Activated T-cell treated with anti-CD3 and anti-CD28 coated beads, Interleukin-2, amount 50 U/mL, for 24 hours (primary cell): ENCODE data around the gene BLOC1S5.

Source experiments
- DNase-seq: peaks from one replicate; pipeline ENCODE4 v3.0.0-alpha.2; 2020
- H3K27ac Mint-ChIP-seq: 2 replicates; pipeline ENCODE4 v1.8.0; 2020; ENCODE audit warnings: mild to moderate bottlenecking, mixed read lengths
- H3K27me3 Mint-ChIP-seq: 2 replicates; pipeline ENCODE4 v1.8.0; 2020; ENCODE audit warnings: mixed read lengths
- H3K36me3 Mint-ChIP-seq: 2 replicates; pipeline ENCODE4 v1.8.0; 2020; ENCODE audit warnings: low read depth, mixed read lengths
- H3K4me1 Mint-ChIP-seq: 2 replicates; pipeline ENCODE4 v1.8.0; 2020; ENCODE audit warnings: low read depth, mixed read lengths
- H3K4me3 Mint-ChIP-seq: 2 replicates; pipeline ENCODE4 v1.8.0; 2020; ENCODE audit warnings: mild to moderate bottlenecking, moderate library complexity, mixed read lengths
- H3K9me3 Mint-ChIP-seq: 2 replicates; pipeline ENCODE4 v1.8.0; 2020; ENCODE audit warnings: mixed read lengths

BLOC1S5 gene

GRCh38 chr6:8087870-8088754 is 23.9 kb upstream of the BLOC1S5 start:
- H3K27me3 Mint-ChIP-seq = no peaks in the 10 kb centered on the region
- H3K36me3 Mint-ChIP-seq = peaks cover 93% of the 10 kb centered on the region
- H3K4me3 Mint-ChIP-seq = no peak overlapping the region
- H3K9me3 Mint-ChIP-seq = peaks cover 7% of the 10 kb centered on the region
- no peak overlapping the region for H3K27ac Mint-ChIP-seq
- no peak for DNase-seq
- H3K4me1 Mint-ChIP-seq = peaks cover 33% of the 10 kb centered on the region

GRCh38 chr6:8086755-8087306 is 22.6 kb upstream of the BLOC1S5 start:
- no peak for DNase-seq
- H3K4me1 Mint-ChIP-seq = peaks cover 37% of the 10 kb centered on the region
- H3K27me3 Mint-ChIP-seq = no peaks in the 10 kb centered on the region
- peaks cover 94% of the 10 kb centered on the region for H3K36me3 Mint-ChIP-seq
- H3K4me3 Mint-ChIP-seq = no peak overlapping the region
- peak overlapping the region; percentile 85 for H3K27ac Mint-ChIP-seq
- peaks cover 7% of the 10 kb centered on the region for H3K9me3 Mint-ChIP-seq

- peaks cover 95% of the 10 kb centered on the region for H3K36me3 Mint-ChIP-seq
- peaks cover 2% of the 10 kb centered on the region for H3K9me3 Mint-ChIP-seq
- H3K27ac Mint-ChIP-seq = no peak overlapping the region
- H3K4me3 Mint-ChIP-seq = no peak overlapping the region
- H3K27me3 Mint-ChIP-seq = no peaks in the 10 kb centered on the region
- no peak for DNase-seq
- peaks cover 46% of the 10 kb centered on the region for H3K4me1 Mint-ChIP-seq
Measured at GRCh38 chr6:8085053-8085511, 20.9 kb upstream of the BLOC1S5 start.

- Mint-ChIP-seq H3K9me3 (peaks cover 2% of the 10 kb centered on the region), H3K4me1 (peaks cover 50% of the 10 kb centered on the region), H3K36me3 (peaks cover 99% of the 10 kb centered on the region), H3K4me3 (no peak overlapping the region), H3K27me3 (no peaks in the 10 kb centered on the region), H3K27ac (no peak overlapping the region)
- DNase-seq = no peak
Measured at GRCh38 chr6:8084586-8084985, 20.4 kb upstream of the BLOC1S5 start.

- Mint-ChIP-seq H3K27ac (peak overlapping the region; percentile 74), H3K4me3 (no peak overlapping the region), H3K9me3 (no peaks in the 10 kb centered on the region), H3K36me3 (peaks cover 99% of the 10 kb centered on the region), H3K27me3 (no peaks in the 10 kb centered on the region), H3K4me1 (peaks cover 53% of the 10 kb centered on the region)
- DNase-seq = no peak
Measured at GRCh38 chr6:8082954-8083858, 19.0 kb upstream of the BLOC1S5 start.

GRCh38 chr6:8082572-8082953 is 18.4 kb upstream of the BLOC1S5 start:
- H3K4me3 Mint-ChIP-seq = no peak overlapping the region
- H3K27me3 Mint-ChIP-seq = no peaks in the 10 kb centered on the region
- H3K36me3 Mint-ChIP-seq = peaks cover 99% of the 10 kb centered on the region
- H3K9me3 Mint-ChIP-seq = no peaks in the 10 kb centered on the region
- H3K4me1 Mint-ChIP-seq = peaks cover 53% of the 10 kb centered on the region
- H3K27ac Mint-ChIP-seq = peak overlapping the region; percentile 38
- no peak for DNase-seq

GRCh38 chr6:8080362-8081151 is 16.4 kb upstream of the BLOC1S5 start:
- Mint-ChIP-seq H3K36me3 (peaks cover 90% of the 10 kb centered on the region), H3K9me3 (no peaks in the 10 kb centered on the region), H3K4me3 (no peak overlapping the region), H3K4me1 (peaks cover 49% of the 10 kb centered on the region), H3K27ac (no peak overlapping the region), H3K27me3 (no peaks in the 10 kb centered on the region)
- DNase-seq = no peak

- DNase-seq = no peak
- Mint-ChIP-seq H3K4me3 (no peak overlapping the region), H3K9me3 (no peaks in the 10 kb centered on the region), H3K27ac (no peak overlapping the region), H3K27me3 (no peaks in the 10 kb centered on the region), H3K4me1 (peaks cover 55% of the 10 kb centered on the region), H3K36me3 (peaks cover 76% of the 10 kb centered on the region)
Measured at GRCh38 chr6:8079126-8079525, 14.9 kb upstream of the BLOC1S5 start.

GRCh38 chr6:8077991-8078390 is 13.8 kb upstream of the BLOC1S5 start:
- peak overlapping the region; percentile 4 for H3K27ac Mint-ChIP-seq
- H3K36me3 Mint-ChIP-seq = peaks cover 64% of the 10 kb centered on the region
- no peaks in the 10 kb centered on the region for H3K9me3 Mint-ChIP-seq
- DNase-seq = no peak
- no peaks in the 10 kb centered on the region for H3K27me3 Mint-ChIP-seq
- peaks cover 46% of the 10 kb centered on the region for H3K4me1 Mint-ChIP-seq
- no peak overlapping the region for H3K4me3 Mint-ChIP-seq

GRCh38 chr6:8075704-8076103 is 11.5 kb upstream of the BLOC1S5 start:
- Mint-ChIP-seq H3K4me1 (peaks cover 35% of the 10 kb centered on the region), H3K27me3 (no peaks in the 10 kb centered on the region), H3K4me3 (no peak overlapping the region), H3K9me3 (no peaks in the 10 kb centered on the region), H3K27ac (peak overlapping the region; percentile 0), H3K36me3 (peaks cover 44% of the 10 kb centered on the region)
- DNase-seq = no peak

- H3K4me1 Mint-ChIP-seq = peaks cover 30% of the 10 kb centered on the region
- no peak overlapping the region for H3K4me3 Mint-ChIP-seq
- no peak overlapping the region for H3K27ac Mint-ChIP-seq
- no peaks in the 10 kb centered on the region for H3K27me3 Mint-ChIP-seq
- peaks cover 39% of the 10 kb centered on the region for H3K36me3 Mint-ChIP-seq
- no peaks in the 10 kb centered on the region for H3K9me3 Mint-ChIP-seq
- DNase-seq = no peak
Measured at GRCh38 chr6:8075185-8075584, 11.0 kb upstream of the BLOC1S5 start.

GRCh38 chr6:8074213-8074612 is 10.0 kb upstream of the BLOC1S5 start:
- Mint-ChIP-seq H3K36me3 (peaks cover 29% of the 10 kb centered on the region), H3K9me3 (no peaks in the 10 kb centered on the region), H3K27ac (peak overlapping the region; percentile 54), H3K27me3 (no peaks in the 10 kb centered on the region), H3K4me1 (peaks cover 25% of the 10 kb centered on the region), H3K4me3 (no peak overlapping the region)
- DNase-seq = no peak

- Mint-ChIP-seq H3K4me3 (no peak overlapping the region), H3K27me3 (no peaks in the 10 kb centered on the region), H3K4me1 (peaks cover 25% of the 10 kb centered on the region), H3K9me3 (no peaks in the 10 kb centered on the region), H3K36me3 (peaks cover 25% of the 10 kb centered on the region), H3K27ac (no peak overlapping the region)
- DNase-seq = no peak
Measured at GRCh38 chr6:8073758-8074157, 9.6 kb upstream of the BLOC1S5 start.

- no peak overlapping the region for H3K27ac Mint-ChIP-seq
- peaks cover 16% of the 10 kb centered on the region for H3K4me1 Mint-ChIP-seq
- no peak overlapping the region for H3K4me3 Mint-ChIP-seq
- H3K27me3 Mint-ChIP-seq = no peaks in the 10 kb centered on the region
- H3K9me3 Mint-ChIP-seq = no peaks in the 10 kb centered on the region
- DNase-seq = no peak
- H3K36me3 Mint-ChIP-seq = peaks cover 2% of the 10 kb centered on the region
Measured at GRCh38 chr6:8070718-8071117, 6.5 kb upstream of the BLOC1S5 start.
